Left ventricle myocardium inferior (tissue), 1 donor: ENCODE measurements around the gene RPS19BP1. TPM values are rescaled to one million over a fixed set of nuclear protein-coding genes. Genes with fewer than 3 reads are reported as not detected.
A peak's percentile ranks its signal among the peaks of the same experiment; 100 is the strongest.

Experiments
- DNase-seq: peaks from one replicate; pipeline ENCODE4 v3.0.0-alpha.2; 2020
- H3K27ac ChIP-seq: fragments of 200-600 bp; replicated peaks from 2 replicates; pipeline ENCODE4 v1.8.0; 2021
- H3K27me3 ChIP-seq: fragments of 200-600 bp; 2 replicates; pipeline ENCODE4 v1.8.0; 2021; ENCODE audit warnings: low read depth
- H3K36me3 ChIP-seq: fragments of 200-600 bp; 2 replicates; pipeline ENCODE4 v1.8.0; 2021
- H3K4me1 ChIP-seq: fragments of 200-600 bp; 2 replicates; pipeline ENCODE4 v1.8.0; 2021
- H3K4me3 ChIP-seq: fragments of 200-600 bp; 2 replicates; pipeline ENCODE4 v1.8.0; 2021; ENCODE audit warnings: mild to moderate bottlenecking, moderate library complexity
- H3K9me3 ChIP-seq: fragments of 200-600 bp; replicated peaks from 2 replicates; pipeline ENCODE4 v1.8.0; 2021
- CTCF ChIP-seq: fragments of 200-600 bp; IDR thresholded peaks from 2 replicates; pipeline ENCODE4 v1.8.0; 2021; ENCODE audit warnings: antibody characterized with exemption, mild to moderate bottlenecking, borderline replicate concordance
- intact Hi-C: fragments of 100-400 bp; cut with micrococcal nuclease; formaldehyde crosslinking; loops from one replicate; pipeline ENCODE4 v1.11.0; 2022
- total RNA-seq: library from RNA; stranded (reverse); fragmentation: NEBNext Ultra II Directional; extraction: Animal tissue kit (Norgen Biotek cat#: 25700); gene quantifications from one replicate; pipeline ENCODE4 v1.2.1, GENCODE V29; 2021
- donor health status: DM: no; HTN: yes; CAD: no; lungs with severe emphysema.

The RPS19BP1 gene
- total RNA-seq, 1 donor from 2014 or later: 59.3 TPM

DNA sequence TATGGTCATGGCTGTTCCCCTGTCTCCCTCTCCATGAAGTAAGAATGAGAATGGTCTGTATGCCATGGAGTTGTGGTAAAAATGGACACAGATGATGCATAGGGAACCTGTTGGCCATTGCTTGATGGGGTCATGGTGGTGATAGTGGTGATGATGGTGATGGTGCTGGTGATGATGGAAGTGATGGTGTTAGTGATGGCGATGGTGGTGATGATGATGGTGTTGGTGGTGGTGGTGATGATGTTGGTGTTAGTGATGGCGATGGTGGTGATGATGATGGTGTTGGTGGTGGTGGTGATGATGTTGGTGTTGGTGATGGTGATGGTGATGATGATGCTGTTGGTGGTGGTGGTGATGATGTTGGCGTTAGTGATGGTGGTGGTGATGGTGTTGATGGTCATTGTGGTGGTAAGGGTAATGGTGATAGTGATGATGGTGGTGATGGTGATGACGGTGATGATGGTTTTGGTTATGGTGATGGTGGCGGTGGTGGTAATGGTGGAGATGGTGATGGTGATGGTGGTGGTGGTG, 32.9 kb upstream of the RPS19BP1 start:
- H3K27me3 ChIP-seq: peaks cover 83% of the 10 kb centered on the region
- no peak overlapping the region for H3K4me3 ChIP-seq
- no peak for TF ChIP-seq CTCF
- no peak overlapping the region for H3K27ac ChIP-seq
- no peak for DNase-seq
- H3K36me3 ChIP-seq: no peaks in the 10 kb centered on the region
- H3K9me3 ChIP-seq: no peaks in the 10 kb centered on the region
- intact Hi-C loops: no loop called here
- no peaks in the 10 kb centered on the region for H3K4me1 ChIP-seq

DNA sequence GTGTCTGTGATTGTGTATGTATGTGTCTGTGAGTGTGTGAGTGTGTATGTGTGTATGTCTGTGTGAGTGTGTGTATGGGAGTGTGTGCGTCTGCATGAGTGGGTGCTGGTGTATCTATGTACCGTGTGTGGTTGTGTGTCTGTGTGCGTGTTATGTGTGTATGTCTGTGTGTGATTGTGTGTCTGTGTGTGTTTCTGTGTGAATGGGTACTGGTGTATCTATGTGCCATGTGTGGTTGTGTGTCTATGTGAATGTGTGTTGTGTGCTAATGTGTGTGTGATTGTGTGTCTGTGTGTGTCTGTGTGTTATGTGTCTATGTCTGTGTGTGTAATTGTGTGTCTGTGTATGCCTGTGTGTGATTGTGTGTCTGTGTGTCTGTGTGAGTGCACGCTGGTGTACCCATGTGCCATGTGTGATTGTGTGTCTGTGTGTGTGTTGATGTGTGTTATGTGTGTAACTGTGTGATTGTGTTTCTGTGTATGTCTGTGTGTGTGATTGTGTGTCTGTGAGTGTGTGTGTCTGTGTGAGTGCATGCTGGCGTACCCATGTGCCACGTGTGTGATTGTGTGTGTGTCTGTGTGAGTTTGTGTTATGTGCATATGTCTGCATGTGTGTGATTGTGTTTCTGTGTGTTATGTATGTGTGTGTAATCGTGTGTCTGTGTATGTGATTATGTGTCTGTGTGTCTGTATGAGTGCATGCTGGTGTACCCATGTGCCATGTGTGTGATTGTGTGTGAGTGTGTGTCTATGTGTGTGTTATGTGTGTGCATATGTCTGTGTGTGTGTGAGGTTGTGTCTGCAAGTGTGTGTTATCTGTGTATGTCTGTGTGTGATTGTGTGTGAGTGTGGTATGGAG, 31.3 kb upstream of the RPS19BP1 start:
- no peak overlapping the region for H3K27ac ChIP-seq
- TF ChIP-seq CTCF: no peak
- intact Hi-C loops: no loop called here
- H3K27me3 ChIP-seq: peaks cover 87% of the 10 kb centered on the region
- no peak for DNase-seq
- H3K9me3 ChIP-seq: no peaks in the 10 kb centered on the region
- H3K4me1 ChIP-seq: no peaks in the 10 kb centered on the region
- H3K4me3 ChIP-seq: no peak overlapping the region
- H3K36me3 ChIP-seq: no peaks in the 10 kb centered on the region

DNA sequence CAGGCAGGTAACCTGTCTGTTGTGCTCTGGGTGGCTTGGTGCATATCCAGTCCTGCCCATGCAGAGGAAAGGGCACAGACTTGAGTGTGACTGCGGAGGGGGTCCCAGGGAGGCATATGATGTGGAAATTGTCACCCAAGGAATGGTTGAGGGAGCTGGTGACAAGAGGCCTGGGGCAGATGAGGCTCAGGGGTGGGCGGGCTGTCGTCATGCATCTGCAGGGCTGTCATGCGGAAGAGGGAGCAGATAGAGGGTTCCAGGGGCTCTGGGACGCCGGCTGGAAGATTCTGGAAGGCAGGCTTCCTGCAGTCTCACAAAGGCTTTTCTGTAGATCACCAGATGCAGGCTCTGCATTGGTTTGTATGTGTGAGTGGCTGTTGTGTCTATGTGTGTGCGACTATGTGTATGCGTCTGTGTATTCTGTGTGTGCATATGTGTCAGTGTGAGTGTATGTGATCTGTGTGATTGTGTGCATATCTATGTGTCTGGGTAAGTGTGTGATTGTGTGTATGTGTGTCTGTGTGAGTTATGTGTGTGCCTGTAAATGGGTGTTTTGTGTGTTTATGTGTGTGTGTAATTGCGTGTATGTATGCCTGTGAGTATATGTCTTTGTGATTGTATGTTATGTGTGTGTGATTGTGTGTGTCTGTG, 30.4 kb upstream of the RPS19BP1 start:
- Histone ChIP-seq H3K27me3 (peaks cover 89% of the 10 kb centered on the region), H3K9me3 (no peaks in the 10 kb centered on the region), H3K27ac (no peak overlapping the region), H3K4me3 (no peak overlapping the region), H3K4me1 (peaks cover 5% of the 10 kb centered on the region), H3K36me3 (no peaks in the 10 kb centered on the region)
- intact Hi-C loops: no loop called here
- no peak for TF ChIP-seq CTCF
- DNase-seq: no peak

DNA sequence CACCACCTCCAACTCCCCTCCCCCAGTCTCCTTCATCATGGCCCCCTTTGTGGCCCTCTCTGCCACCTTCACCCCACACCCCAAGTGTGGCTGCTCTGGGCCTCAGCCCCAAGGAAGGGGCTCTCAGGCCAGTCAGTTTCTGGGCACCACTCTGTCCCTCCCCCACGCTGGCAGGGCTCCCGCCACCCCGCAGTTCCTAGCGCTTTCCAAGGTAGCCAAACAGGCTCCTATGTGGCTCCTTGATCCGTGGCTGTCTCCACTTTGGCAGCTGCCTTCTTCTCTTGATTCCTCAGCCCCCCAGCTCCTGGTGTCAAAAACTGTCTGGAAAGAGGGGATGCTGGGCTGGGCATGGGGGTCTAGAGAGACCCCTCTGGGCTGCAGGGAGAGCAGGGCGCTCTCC, 27.6 kb upstream of the RPS19BP1 start:
- no peaks in the 10 kb centered on the region for H3K36me3 ChIP-seq
- peaks cover 7% of the 10 kb centered on the region for H3K4me1 ChIP-seq
- no peaks in the 10 kb centered on the region for H3K9me3 ChIP-seq
- peaks cover 99% of the 10 kb centered on the region for H3K27me3 ChIP-seq
- no peak overlapping the region for H3K27ac ChIP-seq
- H3K4me3 ChIP-seq: no peak overlapping the region
- TF ChIP-seq CTCF: no peak
- intact Hi-C loops: no loop called here
- DNase-seq: no peak

DNA sequence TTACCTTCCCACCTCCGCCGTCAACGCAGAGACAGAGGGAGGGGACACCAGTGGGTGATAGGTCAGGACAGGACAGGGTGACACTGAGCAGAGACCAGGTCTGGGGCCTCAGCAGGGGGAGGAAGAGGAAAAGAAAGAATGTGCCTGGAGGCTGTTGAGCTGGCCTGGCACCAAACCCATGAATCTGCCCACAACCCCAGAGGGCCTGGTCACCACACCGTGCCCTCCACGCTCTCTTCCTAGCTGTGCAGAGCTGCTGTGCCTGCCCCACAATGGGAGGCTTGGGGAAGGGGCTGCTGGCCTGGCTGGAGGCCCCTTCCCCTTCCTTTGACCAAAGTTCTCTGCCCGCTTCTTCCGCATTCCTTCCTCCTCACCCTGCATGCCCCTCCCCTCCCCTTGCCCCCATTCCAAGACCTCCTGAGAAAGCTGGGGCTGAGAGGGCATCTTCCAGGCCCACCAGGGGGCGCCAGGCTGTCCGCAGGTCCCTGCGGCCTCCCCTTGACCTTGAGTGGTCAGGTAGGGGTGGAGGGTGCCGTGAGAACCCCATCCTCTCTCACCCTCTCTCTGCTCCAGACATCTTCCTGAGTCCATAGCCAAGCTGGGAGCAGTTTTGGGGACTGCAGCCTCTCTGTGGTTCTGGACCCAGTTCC, 27.0 kb upstream of the RPS19BP1 start:
- no peak overlapping the region for H3K4me3 ChIP-seq
- H3K36me3 ChIP-seq: no peaks in the 10 kb centered on the region
- peak; percentile 44 for TF ChIP-seq CTCF
- H3K4me1 ChIP-seq: peaks cover 7% of the 10 kb centered on the region
- intact Hi-C loops: no loop called here
- no peak for DNase-seq
- H3K9me3 ChIP-seq: no peaks in the 10 kb centered on the region
- H3K27me3 ChIP-seq: peaks cover 95% of the 10 kb centered on the region
- H3K27ac ChIP-seq: no peak overlapping the region
